Measurements from ENCODE around the gene BCL2L13.
"Not testable (repeated sequence)": the region's sequence is repeated elsewhere in the genome, so short reads cannot be mapped to it uniquely, and the experiment has no call there.

The BCL2L13 gene

GRCh38 chr22:17694752-17695151 is 56.2 kb downstream of the BCL2L13 start:
- DNase-seq (ENCODE audit: low read depth in 1 of 2, low spot score in 1 of 2): no peak

DNA sequence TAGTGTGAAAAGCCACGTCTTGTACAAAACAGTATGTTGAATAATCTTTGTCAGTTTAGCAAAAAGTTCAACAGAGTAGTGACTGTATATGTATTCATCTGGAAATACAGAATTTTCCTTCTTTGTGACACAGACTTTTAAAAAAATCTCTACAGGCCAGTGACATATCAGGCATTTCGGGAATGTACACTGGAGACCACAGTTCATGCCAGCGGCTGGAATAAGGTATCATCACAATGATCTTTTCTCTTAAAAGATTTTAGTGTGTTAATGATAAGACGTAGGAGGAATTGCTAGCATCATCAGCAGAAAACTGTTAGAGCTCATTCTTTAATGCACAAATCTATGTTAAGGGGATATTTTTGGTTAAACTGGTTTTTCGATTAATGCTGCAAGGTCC is 57.4 kb downstream of the BCL2L13 start:
- no peak for DNase-seq (ENCODE audit: low read depth in 1 of 2, low spot score in 1 of 2)

DNA sequence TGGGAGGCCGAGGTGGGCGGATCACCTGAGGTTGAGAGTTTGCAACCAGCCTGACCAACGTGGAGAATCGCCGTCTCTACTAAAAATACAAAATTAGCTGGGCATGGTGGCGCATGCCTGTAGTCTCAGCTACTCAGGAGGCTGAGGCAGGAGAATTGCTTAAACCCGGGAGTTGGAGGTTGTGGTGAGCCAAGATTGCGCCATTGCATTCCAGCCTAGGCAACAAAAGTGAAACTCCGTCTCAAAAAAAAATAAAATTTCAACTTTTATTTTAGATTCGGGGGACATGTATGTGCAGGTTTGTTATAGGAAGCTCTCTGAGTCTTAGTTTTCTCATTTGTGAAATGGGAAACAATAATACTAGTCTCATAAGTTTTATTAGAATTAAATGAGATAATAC is 58.6 kb downstream of the BCL2L13 start:
- not testable (repeated sequence) for DNase-seq (ENCODE audit: low read depth in 1 of 2, low spot score in 1 of 2)

- not testable (repeated sequence) for DNase-seq (ENCODE audit: low read depth in 1 of 2, low spot score in 1 of 2)
Measured at GRCh38 chr22:17698276-17698675, 59.7 kb downstream of the BCL2L13 start.

DNA sequence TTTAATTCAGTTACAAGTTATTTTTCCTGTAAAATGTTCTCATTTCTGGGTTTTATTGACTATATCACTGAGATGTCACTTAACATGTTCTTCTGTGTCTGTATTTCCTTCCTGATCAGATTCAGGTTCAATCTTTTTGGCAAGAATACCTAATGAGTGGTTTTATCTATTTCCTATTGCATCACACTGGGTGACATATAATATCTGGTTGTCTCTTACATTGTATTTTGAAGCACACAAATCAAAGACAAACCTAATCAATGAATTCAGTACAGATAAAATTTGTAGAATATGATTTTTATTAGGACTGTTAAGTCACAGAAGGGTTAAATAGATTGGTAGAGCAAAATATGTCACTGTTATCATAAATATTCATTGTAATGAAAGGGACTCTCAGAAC is 60.4 kb downstream of the BCL2L13 start:
- no peak for DNase-seq (ENCODE audit: low read depth in 1 of 2, low spot score in 1 of 2)

DNA sequence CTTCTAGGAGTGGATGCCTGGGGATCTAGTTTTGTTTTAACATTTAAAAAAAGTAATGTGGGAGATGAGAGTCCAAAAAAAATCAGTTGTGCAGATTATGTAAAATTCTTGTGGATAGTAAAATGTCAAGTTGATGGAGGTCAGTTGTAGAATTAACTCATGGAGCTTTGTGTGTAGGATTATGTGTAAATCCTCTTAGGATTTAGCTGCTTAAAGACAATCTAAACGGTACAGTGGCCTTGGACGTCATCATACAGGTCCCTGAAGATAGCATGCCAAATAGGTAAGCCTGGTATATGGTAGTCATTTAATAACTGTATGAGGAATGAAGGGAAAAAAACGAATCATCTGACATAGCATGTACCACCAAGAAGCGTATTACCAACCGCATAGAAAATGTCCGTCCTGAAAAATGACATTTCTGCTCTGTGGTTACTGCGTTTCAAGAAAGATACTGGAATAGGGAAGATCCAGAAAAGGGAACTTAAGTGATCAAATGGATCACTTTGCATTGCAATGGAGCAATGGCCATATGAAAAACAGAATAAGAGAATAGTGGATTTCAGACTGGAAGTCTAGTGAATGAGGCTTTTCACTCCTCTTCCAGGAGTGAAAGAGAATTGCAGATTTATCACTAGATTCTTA is 61.3 kb downstream of the BCL2L13 start:
- no peak for DNase-seq (ENCODE audit: low read depth in 1 of 2, low spot score in 1 of 2)

GRCh38 chr22:17700778-17701177 is 62.2 kb downstream of the BCL2L13 start:
- no peak for DNase-seq (ENCODE audit: low read depth in 1 of 2, low spot score in 1 of 2)

DNA sequence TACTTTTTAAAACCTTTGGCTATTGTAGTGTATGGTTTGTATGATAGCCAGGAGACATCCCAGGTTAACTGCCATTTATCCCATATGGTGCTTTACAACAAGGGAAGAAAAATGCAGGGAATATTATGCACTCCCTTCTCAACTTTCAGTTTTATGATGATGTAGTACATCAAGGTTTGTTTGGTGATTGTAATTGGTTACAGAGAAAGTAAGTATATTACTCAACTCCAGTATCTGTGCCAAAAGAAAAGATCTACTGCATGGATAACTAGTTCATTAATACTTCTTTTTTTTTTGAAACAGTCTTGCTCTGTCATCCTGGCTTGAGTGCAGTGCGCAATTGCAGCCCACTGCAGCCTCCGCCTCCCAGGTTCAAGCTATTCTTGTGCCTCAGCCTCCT is 65.3 kb downstream of the BCL2L13 start:
- no peak for DNase-seq (ENCODE audit: low read depth in 1 of 2, low spot score in 1 of 2)

- no peak for DNase-seq (ENCODE audit: low read depth in 1 of 2, low spot score in 1 of 2)
Measured at GRCh38 chr22:17705546-17705945, 67.0 kb downstream of the BCL2L13 start.

DNA sequence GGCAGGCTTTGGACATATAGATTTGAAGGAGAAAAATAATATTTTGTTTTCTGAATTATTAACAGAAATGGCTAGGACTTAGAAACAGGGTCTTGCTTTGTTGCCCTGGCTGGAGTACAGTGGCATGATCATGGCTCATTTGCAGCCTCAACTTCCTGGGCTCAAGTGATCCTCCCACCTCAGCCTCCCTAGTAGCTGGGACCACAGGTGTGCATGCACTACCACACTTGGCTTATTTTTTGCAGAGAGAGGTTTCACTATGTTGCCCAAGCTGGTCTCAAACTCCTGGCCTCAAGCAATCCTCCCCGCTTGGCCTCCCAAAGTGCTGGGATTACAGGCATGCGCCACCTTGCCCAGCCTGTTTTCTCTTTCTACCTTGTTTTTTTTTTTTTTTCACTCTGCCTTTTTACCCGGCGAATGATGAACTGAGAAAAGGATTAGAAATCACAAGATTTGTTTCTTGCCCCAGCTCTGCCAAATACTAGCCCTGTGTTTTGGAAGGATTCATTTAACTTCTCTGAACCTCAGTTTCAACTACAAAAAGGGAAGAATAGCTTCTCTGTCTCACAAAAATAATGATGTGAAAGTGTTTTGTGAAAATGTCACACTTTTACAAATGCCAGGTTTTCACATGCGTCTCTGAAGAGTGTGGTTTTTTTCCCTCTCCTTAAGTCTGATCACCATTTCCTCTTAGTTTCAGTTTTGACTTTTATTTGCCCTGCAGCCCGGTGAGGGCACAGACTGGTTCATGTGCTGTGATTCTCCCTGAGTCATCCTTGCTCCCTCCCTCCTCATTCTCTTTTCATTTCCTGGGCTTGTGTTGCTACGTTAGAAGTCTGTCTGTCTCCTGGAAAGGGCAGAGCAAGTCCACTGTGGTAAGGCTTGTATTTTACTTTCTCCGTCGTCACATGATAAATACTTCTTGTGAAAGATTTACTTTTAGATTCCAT is 67.7 kb downstream of the BCL2L13 start:
- peak in 1 of 2 donors; percentile 52 for DNase-seq (ENCODE audit: low read depth in 1 of 2, low spot score in 1 of 2)

DNA sequence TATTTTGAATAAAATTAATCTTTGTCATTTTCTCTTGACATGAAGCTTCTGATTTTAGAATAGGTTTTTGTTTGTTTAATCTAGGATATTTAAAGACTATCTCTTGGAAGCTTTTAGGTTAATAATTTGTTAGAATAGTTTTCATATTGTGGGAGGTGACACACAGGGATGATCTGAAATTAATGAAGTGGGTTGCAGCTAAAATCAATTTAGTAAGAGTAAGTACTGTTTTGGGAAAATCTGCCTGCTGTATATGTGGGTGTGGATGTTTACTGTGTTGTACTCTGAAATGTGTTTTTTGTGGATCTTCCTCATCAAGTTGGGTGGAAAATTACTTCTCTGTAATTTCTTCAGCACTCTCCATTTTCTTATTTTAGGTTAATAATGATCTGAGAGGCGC is 68.4 kb downstream of the BCL2L13 start:
- no peak for DNase-seq (ENCODE audit: low read depth in 1 of 2, low spot score in 1 of 2)

- DNase-seq (ENCODE audit: low read depth in 1 of 2, low spot score in 1 of 2): no peak
Measured at GRCh38 chr22:17707526-17707925, 69.0 kb downstream of the BCL2L13 start.

GRCh38 chr22:17710023-17710422 is 71.5 kb downstream of the BCL2L13 start:
- no peak for DNase-seq (ENCODE audit: low read depth in 1 of 2, low spot score in 1 of 2)

DNA sequence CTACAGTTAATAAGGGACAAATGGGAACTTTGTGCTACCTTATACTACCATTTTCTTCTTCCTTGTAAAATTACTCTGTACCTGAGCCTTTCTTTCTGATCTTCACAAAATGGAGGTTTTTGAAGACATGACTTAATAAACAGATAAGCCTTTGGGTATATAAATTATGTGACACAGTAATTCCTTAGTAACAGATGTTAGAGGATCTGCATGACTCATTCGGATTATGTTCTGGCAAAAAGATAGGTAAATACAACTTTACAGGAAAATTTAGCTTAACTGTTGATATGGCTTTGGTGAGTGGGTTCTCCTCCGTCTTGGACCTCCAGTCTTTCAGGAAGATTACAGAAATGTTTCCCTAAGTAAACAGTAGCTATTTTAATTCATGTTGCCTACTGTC is 73.9 kb downstream of the BCL2L13 start:
- DNase-seq (ENCODE audit: low read depth in 1 of 2, low spot score in 1 of 2): no peak

- no peak for DNase-seq (ENCODE audit: low read depth in 1 of 2, low spot score in 1 of 2)
Measured at GRCh38 chr22:17716529-17716928, 78.0 kb downstream of the BCL2L13 start.

- no peak for DNase-seq (ENCODE audit: low read depth in 1 of 2, low spot score in 1 of 2)
Measured at GRCh38 chr22:17717708-17718107, 79.2 kb downstream of the BCL2L13 start.

- DNase-seq (ENCODE audit: low read depth in 1 of 2, low spot score in 1 of 2): no peak
Measured at GRCh38 chr22:17719911-17720310, 81.4 kb downstream of the BCL2L13 start.

GRCh38 chr22:17724241-17724640 is 85.7 kb downstream of the BCL2L13 start:
- no peak for DNase-seq (ENCODE audit: low read depth in 1 of 2, low spot score in 1 of 2)

- no peak for DNase-seq (ENCODE audit: low read depth in 1 of 2, low spot score in 1 of 2)
Measured at GRCh38 chr22:17724678-17725499, 86.3 kb downstream of the BCL2L13 start.

DNA sequence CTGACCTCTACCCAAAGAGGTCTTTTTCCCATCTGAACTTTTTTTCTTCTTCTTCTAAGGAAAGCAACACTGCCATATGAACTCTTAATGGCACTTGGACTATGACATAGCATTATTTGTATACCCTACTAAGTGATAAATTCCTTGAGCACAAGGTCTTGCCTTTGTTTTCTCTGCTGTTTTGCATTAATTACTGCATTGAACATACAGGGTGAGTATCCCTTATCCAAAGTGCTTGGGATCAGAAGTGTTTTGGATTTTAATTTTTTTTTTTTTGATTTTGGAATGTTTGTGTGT is 86.9 kb downstream of the BCL2L13 start:
- DNase-seq (ENCODE audit: low read depth in 1 of 2, low spot score in 1 of 2): no peak

- no peak for DNase-seq (ENCODE audit: low read depth in 1 of 2, low spot score in 1 of 2)
Measured at GRCh38 chr22:17726006-17726927, 87.7 kb downstream of the BCL2L13 start.
